SK-N-MC (cell line): ENCODE measurements around the gene IFNA4.
A peak's percentile ranks its signal among the peaks of the same experiment; 100 is the strongest.
"Not testable (repeated sequence)": the region's sequence is repeated elsewhere in the genome, so short reads cannot be mapped to it uniquely, and the experiment has no call there.

Experiments
- DNase-seq: peaks from one replicate; pipeline ENCODE4 v3.0.0-alpha.2; 2011; ENCODE audit warnings: low read depth, low spot score
- H3K27ac ChIP-seq: fragments of 200-600 bp; sonication (generic); 2 replicates; pipeline ENCODE4 v1.5.1; 2016; ENCODE audit warnings: mixed run types
- H3K36me3 ChIP-seq: fragments of 200-600 bp; sonication (generic); 2 replicates; pipeline ENCODE4 v1.6.1; 2017; ENCODE audit warnings: antibody characterized with exemption, low read length, mixed read lengths; ENCODE audit not compliant: insufficient read depth
- H3K4me3 ChIP-seq: fragments of 200-600 bp; sonication (generic); 2 replicates; pipeline ENCODE4 v1.5.1; 2016
- H3K9ac ChIP-seq: fragments of 200-600 bp; sonication (generic); 2 replicates; pipeline ENCODE4 v1.8.0; 2017; ENCODE audit warnings: mixed run types, mixed read lengths; ENCODE audit not compliant: insufficient read length
- H3K9me3 ChIP-seq: fragments of 200-600 bp; sonication (generic); 2 replicates; pipeline ENCODE4 v1.6.1; 2017; ENCODE audit warnings: low read depth, mild to moderate bottlenecking, antibody characterized with exemption, low read length, moderate library complexity, mixed read lengths
- EZH2 ChIP-seq: fragments of 200-600 bp; sonication (generic); IDR thresholded peaks from one replicate; pipeline ENCODE4 v1.6.1; 2017; ENCODE audit warnings: antibody characterized with exemption
- FOXP2 ChIP-seq: optimal IDR thresholded peaks from 2 replicates; pipeline ENCODE3; 2011; ENCODE audit warnings: mild to moderate bottlenecking, moderate library complexity; ENCODE audit not compliant: insufficient read depth; ENCODE audit errors: extremely low read length, control extremely low read depth
- POLR2AphosphoS5 ChIP-seq: IDR thresholded peaks from 2 replicates; pipeline ENCODE4 v1.6.1; 2012; ENCODE audit warnings: mild to moderate bottlenecking, low read depth, low read length, borderline replicate concordance

The IFNA4 gene

DNA sequence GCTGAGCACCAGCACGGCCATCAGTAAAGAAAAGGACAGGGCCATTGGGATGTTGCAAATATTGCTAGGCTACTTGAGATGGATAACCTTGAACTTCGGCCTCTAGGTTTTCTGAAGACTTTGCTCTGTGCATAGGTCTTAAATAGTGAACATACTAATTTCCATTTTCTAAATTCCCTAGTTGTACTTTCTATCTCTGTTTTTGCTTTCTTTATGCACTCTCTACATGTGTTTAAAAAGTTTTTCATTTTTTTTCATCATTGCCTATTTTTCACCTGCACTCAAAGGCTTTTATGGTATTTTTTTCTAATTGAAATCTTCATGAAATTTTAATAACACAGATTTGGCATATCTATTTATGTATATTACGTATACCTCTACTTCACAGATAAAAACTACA, at the start of gene IFNA4:
IFNA4 (minus strand) TSS at position 101 of the 400 bp plus-strand sequence; CDS start at position 45, 56 bp downstream.
- not testable (repeated sequence) for DNase-seq, H3K27ac ChIP-seq

DNA sequence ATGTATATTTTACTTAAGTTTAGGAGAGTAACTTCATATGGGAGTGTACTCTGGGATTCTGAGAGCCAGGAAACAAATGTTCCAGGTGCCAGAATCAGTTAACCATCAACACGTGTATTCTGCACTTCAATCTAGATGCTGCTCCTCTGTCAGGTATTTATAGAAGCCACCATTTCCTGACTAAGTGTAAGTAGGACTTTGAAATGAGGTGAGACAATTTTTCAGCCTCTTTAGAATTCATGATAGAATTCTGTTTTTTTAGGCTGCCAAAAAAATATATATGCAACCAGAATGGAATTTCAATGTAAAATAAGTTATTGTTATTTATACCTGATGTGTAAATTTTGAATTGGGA, 49.0 kb upstream of the IFNA4 start:
- not testable (repeated sequence) for H3K9ac ChIP-seq, H3K4me3 ChIP-seq, DNase-seq, H3K36me3 ChIP-seq, H3K27ac ChIP-seq, H3K9me3 ChIP-seq

More for the DNA sequence above, at the start of gene IFNA4:
- not testable (repeated sequence) for H3K9me3 ChIP-seq, H3K9ac ChIP-seq, H3K4me3 ChIP-seq, H3K36me3 ChIP-seq

DNA sequence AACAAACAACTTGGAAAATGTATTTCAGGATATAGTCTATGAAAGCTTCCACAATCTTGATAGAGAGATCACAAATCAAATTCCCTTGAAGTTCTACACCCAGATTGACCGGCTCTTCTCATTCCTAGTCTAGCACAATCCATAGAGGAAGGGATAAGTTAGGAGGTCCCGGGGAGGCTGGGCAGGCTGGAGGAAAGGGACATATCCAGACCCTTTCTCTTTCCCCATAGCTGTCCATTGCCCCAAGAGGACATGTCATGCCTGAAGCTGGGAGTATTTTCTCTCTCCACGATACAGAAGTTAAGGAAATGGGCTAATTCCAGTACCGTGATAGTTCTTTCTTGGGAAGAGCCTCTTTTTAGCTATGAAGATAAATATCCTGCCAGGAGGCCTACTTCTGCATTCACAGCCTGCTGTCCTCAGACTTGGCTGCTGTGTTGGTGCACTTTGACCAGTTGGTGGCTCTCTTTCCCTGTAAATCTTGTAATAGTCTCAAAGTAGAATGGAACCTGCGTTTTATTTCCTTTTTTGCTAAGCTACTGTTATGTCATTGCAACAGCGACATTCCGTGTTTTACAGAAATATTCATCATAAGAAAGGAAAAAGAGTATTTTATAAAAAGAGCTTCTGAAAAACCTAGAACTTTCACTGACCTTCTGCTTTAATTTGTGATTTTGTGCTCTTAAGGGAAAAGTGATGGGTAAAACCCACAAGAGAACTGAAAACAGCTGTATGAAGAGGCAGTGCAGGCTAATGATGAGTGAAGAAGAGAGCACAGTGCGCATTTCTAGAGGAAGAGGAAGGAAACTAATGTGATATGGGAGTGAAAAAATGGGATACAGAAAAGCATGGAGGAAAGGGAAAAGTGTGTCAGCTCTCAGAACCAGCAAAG, 48.3 kb upstream of the IFNA4 start:
- not testable (repeated sequence) for H3K9ac ChIP-seq, H3K4me3 ChIP-seq, H3K27ac ChIP-seq, H3K9me3 ChIP-seq, H3K36me3 ChIP-seq
- DNase-seq: peak; percentile 2

DNA sequence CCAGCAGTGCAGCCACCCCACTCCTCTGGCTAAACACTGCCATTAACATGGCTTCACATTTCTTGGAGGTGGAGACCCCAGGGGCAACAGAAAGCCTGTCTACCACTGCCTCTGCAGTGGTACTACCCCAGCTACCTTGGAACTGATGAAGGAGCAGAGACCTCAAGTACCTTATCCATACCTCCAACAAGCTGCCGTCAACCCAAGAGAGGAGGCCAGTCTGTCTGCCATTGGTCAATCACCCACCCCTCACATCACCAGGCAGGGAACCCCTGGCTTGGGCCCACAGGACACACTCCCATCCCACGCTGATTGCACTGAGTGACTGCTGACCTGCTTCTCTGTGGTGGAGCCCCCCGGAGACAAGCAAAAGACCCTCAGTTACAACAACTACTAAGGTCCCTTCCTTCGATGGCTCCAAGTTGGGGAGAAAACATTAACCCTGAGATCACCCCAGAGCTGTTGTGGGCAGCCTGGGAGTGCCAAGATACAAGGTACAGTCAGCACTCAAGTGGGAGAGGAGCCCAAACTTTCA, 46.8 kb upstream of the IFNA4 start:
- H3K36me3 ChIP-seq: no peaks in the 10 kb centered on the region
- no peak overlapping the region for H3K4me3 ChIP-seq
- no peaks in the 10 kb centered on the region for H3K9me3 ChIP-seq
- TF ChIP-seq POLR2AphosphoS5: no peak
- TF ChIP-seq EZH2: no peak
- no peak for TF ChIP-seq FOXP2
- no peak overlapping the region for H3K27ac ChIP-seq
- H3K9ac ChIP-seq: no peak overlapping the region
- no peak for DNase-seq

DNA sequence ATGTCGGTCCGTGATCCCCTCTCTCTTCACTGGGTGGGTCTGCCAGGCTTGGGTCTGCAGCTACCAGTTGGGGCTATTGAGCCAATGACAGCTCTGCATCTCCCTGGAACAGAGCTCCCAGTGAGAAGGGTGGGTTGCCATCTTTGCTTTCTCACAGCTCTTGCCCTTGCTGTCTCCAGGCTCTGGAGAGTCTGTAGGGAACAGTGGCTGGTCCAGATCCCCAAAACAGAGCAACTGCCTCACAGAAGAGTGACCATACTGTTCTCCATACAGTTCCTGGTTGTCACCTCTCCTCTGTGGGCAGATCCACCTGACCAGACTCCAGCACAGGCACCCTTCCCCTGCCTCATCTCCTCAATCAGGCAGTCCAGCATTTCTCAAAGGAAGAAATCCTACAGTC, 45.9 kb upstream of the IFNA4 start:
- no peak for DNase-seq
- H3K27ac ChIP-seq: no peak overlapping the region

DNA sequence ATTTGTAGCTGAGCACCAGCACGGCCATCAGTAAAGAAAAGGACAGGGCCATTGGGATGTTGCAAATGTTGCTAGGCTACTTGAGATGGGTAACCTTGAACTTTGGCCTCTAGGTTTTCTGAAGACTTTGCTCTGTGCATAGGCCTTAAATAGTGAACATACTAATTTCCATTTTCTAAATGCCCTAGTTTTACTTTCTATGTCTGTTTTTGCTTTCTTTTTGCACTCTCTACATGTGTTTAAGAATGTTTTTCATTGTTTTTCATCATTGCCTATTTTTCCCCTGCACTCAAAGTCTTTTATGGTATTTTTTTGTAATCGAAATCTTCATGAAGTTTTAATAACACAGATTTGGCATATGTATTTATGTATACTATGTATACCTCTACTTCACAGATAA, 40.7 kb upstream of the IFNA4 start, which contains the start of gene IFNA17:
IFNA17 (minus strand) TSS at position 101 of the 400 bp plus-strand sequence; CDS start at position 52, 49 bp downstream.
- no peak within 1 kb of the TSS for H3K9ac ChIP-seq
- TF ChIP-seq EZH2 (no peak), POLR2AphosphoS5 (no peak), FOXP2 (no peak)
- no peaks in the 10 kb centered on the region for H3K9me3 ChIP-seq
- no peak for DNase-seq
- H3K36me3 ChIP-seq: no peaks in the 10 kb centered on the region
- no peak within 1 kb of the TSS for H3K27ac ChIP-seq
- no peak within 1 kb of the TSS for H3K4me3 ChIP-seq

More for the DNA sequence above, 45.9 kb upstream of the IFNA4 start:
- no peaks in the 10 kb centered on the region for H3K9me3 ChIP-seq
- TF ChIP-seq EZH2 (no peak), POLR2AphosphoS5 (no peak), FOXP2 (no peak)
- no peak overlapping the region for H3K9ac ChIP-seq
- H3K4me3 ChIP-seq: no peak overlapping the region
- H3K36me3 ChIP-seq: no peaks in the 10 kb centered on the region

DNA sequence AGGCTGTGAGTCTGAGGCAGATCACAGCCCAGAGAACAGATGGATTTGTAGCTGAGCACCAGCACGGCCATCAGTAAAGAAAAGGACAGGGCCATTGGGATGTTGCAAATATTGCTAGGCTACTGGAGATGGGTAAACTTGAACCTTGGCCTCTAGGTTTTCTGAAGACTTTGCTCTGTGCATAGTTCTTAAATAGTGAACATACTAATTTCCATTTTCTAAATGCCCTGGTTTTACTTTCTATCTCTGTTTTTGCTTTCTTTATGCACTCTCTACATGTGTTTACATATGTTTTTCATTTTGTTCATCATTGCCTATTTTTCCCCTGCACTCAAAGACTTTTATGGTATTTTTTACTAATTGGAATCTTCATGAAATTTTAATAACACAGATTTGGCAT, 29.8 kb upstream of the IFNA4 start, which contains the start of gene IFNA16:
IFNA16 (minus strand) TSS at position 101 of the 400 bp plus-strand sequence; CDS start at position 95, 6 bp downstream.
- not testable (repeated sequence) for H3K36me3 ChIP-seq, DNase-seq, H3K9me3 ChIP-seq, H3K9ac ChIP-seq, H3K4me3 ChIP-seq, H3K27ac ChIP-seq

DNA sequence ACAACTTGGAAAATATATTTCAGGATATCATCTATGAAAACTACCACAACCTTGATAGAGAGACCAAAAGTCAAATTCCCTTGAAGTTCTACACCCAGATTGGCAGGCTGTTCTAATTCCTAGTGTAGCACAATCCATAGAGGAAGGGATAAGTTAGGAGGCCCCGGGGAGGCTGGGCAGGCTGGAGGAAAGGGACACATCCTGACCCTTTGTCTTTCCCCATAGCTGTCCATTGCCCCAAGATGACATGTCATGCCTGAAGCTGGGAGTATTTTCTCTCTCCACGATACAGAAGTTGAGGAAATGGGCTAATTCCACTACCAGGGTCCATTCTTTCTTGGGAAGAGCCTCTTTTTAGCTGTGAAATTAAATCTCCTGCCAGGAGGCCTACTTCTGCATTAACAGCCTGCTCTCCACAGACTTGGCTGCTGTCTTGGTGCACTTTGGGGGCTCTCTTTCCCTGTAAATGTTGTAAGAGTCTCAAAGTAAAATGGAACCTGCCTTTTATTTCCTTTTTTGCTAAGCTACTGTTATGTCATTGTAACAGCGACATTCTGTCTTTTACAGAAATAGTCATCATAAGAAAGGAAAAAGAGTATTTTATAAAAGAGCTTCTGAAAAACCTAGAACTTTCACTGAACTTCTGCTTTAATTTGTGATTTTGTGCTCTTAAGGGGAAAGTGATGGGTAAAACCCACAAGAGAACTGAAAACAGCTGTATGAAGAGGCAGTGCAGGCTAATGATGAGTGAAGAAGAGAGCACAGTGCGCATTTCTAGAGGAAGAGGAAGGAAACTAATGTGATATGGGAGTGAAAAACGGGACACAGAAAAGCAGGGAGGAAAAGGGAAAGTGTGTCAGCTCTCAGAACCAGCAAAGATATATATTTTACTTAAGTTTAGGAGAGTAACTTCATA, 26.3 kb upstream of the IFNA4 start:
- H3K36me3 ChIP-seq, H3K4me3 ChIP-seq, H3K9me3 ChIP-seq, H3K9ac ChIP-seq, DNase-seq, H3K27ac ChIP-seq: not testable (repeated sequence)

DNA sequence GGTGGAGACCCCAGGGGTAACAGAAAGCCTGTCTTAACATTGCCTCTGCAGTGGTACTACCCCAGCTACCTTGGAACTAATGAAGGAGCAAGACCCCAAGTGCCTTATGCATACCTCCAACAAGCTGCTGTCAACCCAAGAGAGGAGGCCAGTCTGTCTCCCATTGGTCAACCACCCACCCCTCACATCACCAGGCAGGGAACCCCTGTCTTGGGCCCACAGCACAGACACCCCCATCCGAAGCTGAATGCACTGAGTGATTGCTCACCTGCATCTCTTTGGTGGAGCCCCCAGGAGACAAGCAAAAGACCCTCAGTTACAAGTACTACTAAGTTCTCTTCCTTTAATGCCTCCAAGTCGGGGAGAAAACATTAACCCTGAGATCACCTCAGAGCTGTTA, 24.8 kb upstream of the IFNA4 start:
- H3K9me3 ChIP-seq, H3K9ac ChIP-seq, H3K27ac ChIP-seq, H3K36me3 ChIP-seq, DNase-seq, H3K4me3 ChIP-seq: not testable (repeated sequence)

DNA sequence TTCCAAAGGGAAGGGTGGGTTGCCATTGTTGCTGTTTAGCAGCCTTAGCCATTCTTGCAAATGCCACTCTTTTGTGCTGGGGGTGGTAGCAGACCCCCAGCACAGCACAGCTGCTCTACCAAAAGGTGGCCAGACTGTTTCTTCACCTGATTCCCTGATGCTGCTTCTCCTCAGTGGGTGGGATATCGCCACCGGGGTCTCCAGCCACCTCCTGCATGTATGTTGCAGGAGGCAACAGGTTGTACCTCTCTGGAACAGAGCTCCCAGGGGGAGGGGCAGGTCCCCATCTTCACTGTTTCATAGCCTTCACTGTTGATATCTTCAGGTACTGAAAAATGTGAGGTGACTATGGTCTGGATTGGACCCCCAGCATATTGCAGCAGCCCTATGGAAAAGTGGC, 23.4 kb upstream of the IFNA4 start:
- not testable (repeated sequence) for H3K9me3 ChIP-seq, H3K4me3 ChIP-seq, H3K36me3 ChIP-seq, H3K27ac ChIP-seq, H3K9ac ChIP-seq, DNase-seq
